ENCODE data around the gene MTHFD2L.
"Not testable (repeated sequence)": the region's sequence is repeated elsewhere in the genome, so short reads cannot be mapped to it uniquely, and the experiment has no call there.

MTHFD2L gene

GRCh38 chr4:74189331-74190043, 31.6 kb downstream of the MTHFD2L start:
- DNase-seq (ENCODE audit: low spot score) = peak; percentile 48

GRCh38 chr4:74190332-74190731, 32.4 kb downstream of the MTHFD2L start:
- DNase-seq (ENCODE audit: low spot score) = no peak

GRCh38 chr4:74190919-74191397, 33.0 kb downstream of the MTHFD2L start:
- no peak for DNase-seq (ENCODE audit: low spot score)

- no peak for DNase-seq (ENCODE audit: low spot score)
These were observed 39.2 kb downstream of the MTHFD2L start for GRCh38 chr4:74197080-74197479.

- no peak for DNase-seq (ENCODE audit: low spot score)
These were observed 44.2 kb downstream of the MTHFD2L start for GRCh38 chr4:74202062-74202586.

DNA sequence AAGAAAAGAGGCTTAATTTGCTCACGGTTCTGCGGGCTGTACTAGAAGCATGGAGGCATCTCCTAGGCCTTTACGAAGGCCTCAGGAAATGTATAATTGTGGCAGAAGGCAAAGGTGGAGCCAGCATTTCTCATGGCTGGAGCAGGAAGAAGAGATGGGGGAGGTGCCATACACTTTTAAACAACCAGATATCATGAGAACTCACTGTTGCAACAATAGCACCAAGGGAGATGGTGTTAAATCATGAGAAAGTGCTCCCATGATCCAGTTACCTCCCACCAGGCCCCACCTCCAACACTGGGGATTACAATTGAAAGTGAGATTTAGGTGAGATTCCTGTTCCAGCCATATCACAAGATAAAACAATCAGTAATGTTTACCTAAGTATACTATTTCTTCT, 45.5 kb downstream of the MTHFD2L start:
- DNase-seq (ENCODE audit: low spot score) = no peak

- DNase-seq (ENCODE audit: low spot score) = no peak
These were observed 47.1 kb downstream of the MTHFD2L start for GRCh38 chr4:74205046-74205445.

GRCh38 chr4:74205559-74205958, 47.6 kb downstream of the MTHFD2L start:
- DNase-seq (ENCODE audit: low spot score) = no peak

- no peak for DNase-seq (ENCODE audit: low spot score)
These were observed 48.3 kb downstream of the MTHFD2L start for GRCh38 chr4:74206088-74206825.

- not testable (repeated sequence) for DNase-seq (ENCODE audit: low spot score)
These were observed 56.7 kb downstream of the MTHFD2L start for GRCh38 chr4:74214457-74215159.

DNA sequence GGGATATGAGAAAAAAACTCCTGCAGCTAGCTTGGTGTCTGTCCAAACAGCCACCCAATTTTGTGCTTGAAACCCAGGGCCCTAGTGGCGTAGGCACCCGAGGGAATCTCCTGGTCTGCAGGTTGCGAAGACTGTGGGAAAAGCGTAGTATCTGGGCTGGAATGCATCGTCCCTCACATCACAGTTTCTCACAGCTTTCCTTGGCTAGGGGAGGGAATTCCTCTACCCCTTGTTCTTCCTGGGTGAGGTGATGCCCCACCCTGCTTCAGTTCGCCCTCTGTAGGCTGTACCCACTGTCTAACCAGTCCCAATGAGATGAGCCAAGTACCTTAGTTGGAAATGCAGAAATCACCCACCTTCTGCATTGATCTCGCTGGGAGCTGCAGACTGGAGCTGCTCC, 57.3 kb downstream of the MTHFD2L start:
- DNase-seq (ENCODE audit: low spot score) = not testable (repeated sequence)

DNA sequence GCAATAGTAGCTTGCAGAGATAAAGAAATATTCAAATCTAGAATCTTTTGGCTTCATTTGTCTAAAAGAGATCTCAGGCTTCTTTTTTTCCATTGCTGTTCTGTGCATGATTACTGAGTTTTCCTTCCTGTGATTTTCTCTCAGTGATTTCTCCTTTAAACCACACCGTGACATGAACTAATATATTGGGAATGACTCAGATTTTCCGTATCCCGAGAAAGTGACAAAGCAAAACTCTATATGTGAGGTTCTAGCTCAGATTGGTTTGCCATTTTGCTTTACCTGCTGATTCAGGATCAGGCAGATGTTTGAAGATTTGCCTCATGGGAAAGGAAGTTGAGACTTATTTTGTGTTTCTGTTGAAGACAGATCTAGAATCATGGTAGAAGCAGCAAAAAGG, 59.4 kb downstream of the MTHFD2L start:
- no peak for DNase-seq (ENCODE audit: low spot score)

DNA sequence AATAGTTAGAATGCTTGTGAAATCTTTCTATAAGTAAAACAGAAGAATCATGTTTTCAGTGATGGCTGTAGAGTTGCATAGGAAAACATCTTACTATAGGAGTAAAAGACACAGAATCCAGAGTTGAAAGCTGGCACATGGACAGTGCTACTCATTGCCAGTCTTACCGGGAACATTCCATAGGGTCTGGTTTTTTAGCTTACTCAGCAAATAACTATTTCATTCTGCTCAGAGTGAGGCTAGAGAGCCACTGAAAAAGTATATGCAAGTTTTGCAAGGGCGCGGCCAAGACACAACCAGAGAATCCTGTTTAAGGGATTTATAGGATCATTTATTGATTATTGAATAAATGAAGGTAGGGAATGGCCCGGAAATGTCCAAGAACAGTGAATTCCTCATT, 60.3 kb downstream of the MTHFD2L start:
- DNase-seq (ENCODE audit: low spot score) = no peak

- DNase-seq (ENCODE audit: low spot score) = no peak
These were observed 61.3 kb downstream of the MTHFD2L start for GRCh38 chr4:74219240-74219639.

DNA sequence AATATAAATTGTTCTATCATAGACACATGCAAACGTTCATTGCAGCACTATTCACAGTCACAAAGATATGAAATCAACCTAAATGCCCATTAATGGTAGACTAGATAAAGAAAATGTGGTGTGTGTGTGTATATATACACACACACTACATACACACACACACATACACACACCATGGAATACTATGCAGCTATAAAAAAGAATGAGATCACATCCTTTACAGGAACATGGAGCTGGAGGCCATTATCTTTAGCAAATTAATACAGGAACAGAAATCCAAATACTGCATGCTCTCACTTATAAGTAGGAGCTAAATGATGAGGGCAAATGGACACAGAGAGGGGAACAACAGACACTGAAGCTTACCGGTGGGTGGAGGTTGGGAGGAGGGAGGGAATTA, 65.2 kb downstream of the MTHFD2L start:
- DNase-seq (ENCODE audit: low spot score) = no peak

DNA sequence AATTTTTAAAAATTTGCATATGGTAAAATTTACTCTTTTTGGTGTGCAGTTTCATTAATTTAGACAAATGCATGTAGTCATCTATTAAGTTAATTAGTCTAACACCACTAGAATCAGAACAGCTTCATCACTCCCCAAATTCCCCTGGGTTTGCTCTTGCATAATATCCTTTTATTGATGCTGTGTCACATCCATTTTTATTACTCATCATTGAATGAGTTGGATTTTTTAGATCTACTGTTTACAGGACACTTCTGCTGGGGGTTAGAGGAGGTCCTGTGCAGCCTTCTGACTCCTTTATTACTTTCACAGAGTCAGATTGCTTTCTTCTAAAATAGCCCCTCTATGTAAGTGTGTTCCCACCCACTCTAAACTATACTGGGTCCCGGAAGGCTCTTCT, 65.9 kb downstream of the MTHFD2L start:
- no peak for DNase-seq (ENCODE audit: low spot score)

GRCh38 chr4:74228691-74229640, 71.0 kb downstream of the MTHFD2L start:
- DNase-seq (ENCODE audit: low spot score) = peak; percentile 85

DNA sequence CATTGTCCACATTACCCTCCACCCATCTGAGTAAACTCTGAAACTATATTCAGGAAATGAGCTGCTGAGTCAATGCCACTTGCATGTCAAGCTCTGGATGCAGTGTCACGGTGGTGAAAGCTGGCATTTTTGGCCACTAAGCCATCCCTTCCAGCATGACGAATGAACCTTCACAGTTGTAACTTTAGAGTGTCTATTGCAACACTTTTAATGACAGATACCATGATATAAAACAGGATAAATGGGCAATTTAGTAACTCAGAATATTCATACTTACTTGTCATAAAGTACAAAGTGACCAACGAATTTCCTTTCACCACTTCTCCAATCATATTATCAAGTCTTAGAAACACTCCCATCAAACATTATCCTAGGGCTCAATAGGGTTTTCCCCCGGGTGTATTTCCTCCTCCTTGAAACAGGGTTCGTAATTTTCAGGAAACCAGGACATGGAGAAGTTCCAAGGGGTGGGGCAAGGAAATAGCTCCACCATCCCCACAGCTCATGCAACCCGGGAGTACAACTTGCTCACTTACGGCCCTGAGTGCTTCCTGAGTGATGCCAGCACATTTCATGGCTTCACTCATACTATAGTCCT, 73.1 kb downstream of the MTHFD2L start:
- peak; percentile 71 for DNase-seq (ENCODE audit: low spot score)

GRCh38 chr4:74235135-74235534, 77.2 kb downstream of the MTHFD2L start:
- no peak for DNase-seq (ENCODE audit: low spot score)

- no peak for DNase-seq (ENCODE audit: low spot score)
These were observed 79.6 kb downstream of the MTHFD2L start for GRCh38 chr4:74237425-74237966.

- DNase-seq (ENCODE audit: low spot score) = peak; percentile 15
These were observed 86.1 kb downstream of the MTHFD2L start for GRCh38 chr4:74244049-74244448.

All from activated CD4-positive, alpha-beta T cell treated with anti-CD3 and anti-CD28 coated beads, Interleukin-2, Interleukin-4, amounts not matched to agents 100 ng/mL and 50 ng/mL, durations not matched to agents 16 hours and 8 hours (primary cell).